Measurements from ENCODE around the gene NTM. TPM values are rescaled to one million over a fixed set of nuclear protein-coding genes. Genes with fewer than 3 reads are reported as not detected.

NTM gene
- total and polyA plus RNA-seq, 2 donors from 2014 or later = 0.92 to 10.3 TPM

DNA sequence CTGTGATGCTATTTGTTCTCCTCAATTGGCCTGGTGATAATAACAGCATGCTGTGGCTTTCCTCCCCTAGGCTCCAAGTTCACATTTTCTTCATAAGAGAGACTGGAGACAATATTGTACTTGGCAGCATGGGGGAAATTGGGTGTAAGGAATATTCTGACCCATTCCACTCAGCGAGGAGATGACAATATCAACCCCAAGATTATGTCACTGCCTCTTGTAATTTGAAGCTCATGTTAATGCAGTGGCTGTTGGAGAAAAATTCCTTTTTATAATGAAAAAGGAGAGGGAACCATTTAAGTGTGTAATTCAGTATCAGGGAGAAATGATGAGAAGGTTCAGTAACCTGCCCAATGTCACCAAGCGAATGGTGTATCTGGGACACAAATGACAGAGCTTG lies 665.8 kb downstream of the NTM start:
- Histone ChIP-seq H3K27ac (ENCODE audit: low read depth in 2 of 2, low read length in 2 of 2) (no peak overlapping the region), H3K9ac (ENCODE audit: low read length in 3 of 3) (no peak overlapping the region), H3K4me1 (ENCODE audit: control insufficient read depth in 2 of 3, insufficient read depth in 2 of 3, low read depth in 1 of 3, low read length in 3 of 3) (no peaks in the 10 kb centered on the region), H3K27me3 (ENCODE audit: control insufficient read depth, insufficient read depth, low read length) (no peaks in the 10 kb centered on the region), H3K4me3 (ENCODE audit: low read length in 3 of 3) (no peak overlapping the region), H3K36me3 (ENCODE audit: control insufficient read depth in 2 of 3, insufficient read depth in 3 of 3, low read length in 3 of 3) (no peaks in the 10 kb centered on the region), H3K9me3 (ENCODE audit: control insufficient read depth in 2 of 3, insufficient read depth in 1 of 3, low read length in 3 of 3) (no peaks in the 10 kb centered on the region)
- intact Hi-C loops (cut with DNase I) = no loop called here
- no peak for FAIRE-seq
- TF ChIP-seq CTCF (IDR thresholded peaks at IDR 0.05; ENCODE audit: borderline replicate concordance, extremely low read depth, insufficient read depth) = no peak
- no peak for DNase-seq

DNA sequence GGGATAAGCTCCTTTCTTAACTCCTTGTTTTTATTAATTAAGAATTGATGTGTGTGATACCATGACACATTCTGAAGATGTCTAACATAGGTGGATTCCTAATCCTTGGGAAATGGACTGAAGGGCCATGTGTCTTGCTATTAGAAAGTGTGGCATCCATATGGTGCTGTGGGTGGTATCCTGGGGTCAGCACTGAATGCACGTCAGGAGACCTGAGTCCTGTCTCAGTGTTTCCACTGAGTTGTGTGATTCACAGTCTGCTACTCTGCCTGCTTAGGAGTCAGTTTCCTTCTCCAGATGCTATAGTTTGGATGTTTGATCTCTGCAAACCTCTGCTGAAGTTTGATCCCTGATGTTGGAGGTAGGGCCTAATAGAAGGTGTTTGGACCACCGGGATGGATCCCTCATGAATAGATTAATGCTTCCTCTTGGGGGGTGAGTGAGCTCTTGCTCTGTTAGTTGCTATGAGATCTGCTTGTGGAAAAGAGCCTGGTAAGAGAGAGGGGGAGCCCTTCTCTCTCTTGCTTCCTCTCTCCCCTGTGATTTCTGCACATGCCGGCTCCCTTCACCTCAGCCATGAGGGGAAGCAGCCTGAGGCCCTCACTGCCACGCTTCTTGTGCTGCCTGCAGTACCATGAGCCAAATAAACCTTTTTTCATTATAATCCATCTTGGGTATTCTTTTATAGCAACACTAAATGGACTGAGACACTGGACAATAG lies 666.5 kb downstream of the NTM start:
- no peak for FAIRE-seq
- Histone ChIP-seq H3K9me3 (ENCODE audit: control insufficient read depth in 2 of 3, insufficient read depth in 1 of 3, low read length in 3 of 3) (no peaks in the 10 kb centered on the region), H3K27me3 (ENCODE audit: control insufficient read depth, insufficient read depth, low read length) (no peaks in the 10 kb centered on the region)

GRCh38 chr11:132037467-132037862 lies 667.0 kb downstream of the NTM start:
- FAIRE-seq (no peak), DNase-seq (no peak)
- H3K27ac ChIP-seq (ENCODE audit: low read depth in 2 of 2, low read length in 2 of 2) = no peak overlapping the region
- intact Hi-C loops (cut with DNase I) = no loop called here
- no peaks in the 10 kb centered on the region for H3K9me3 ChIP-seq (ENCODE audit: control insufficient read depth in 2 of 3, insufficient read depth in 1 of 3, low read length in 3 of 3)
- no peak for TF ChIP-seq CTCF (IDR thresholded peaks at IDR 0.05; ENCODE audit: borderline replicate concordance, extremely low read depth, insufficient read depth)
- no peak overlapping the region for H3K9ac ChIP-seq (ENCODE audit: low read length in 3 of 3)
- no peak overlapping the region for H3K4me3 ChIP-seq (ENCODE audit: low read length in 3 of 3)
- H3K27me3 ChIP-seq (ENCODE audit: control insufficient read depth, insufficient read depth, low read length) = no peaks in the 10 kb centered on the region
- H3K4me1 ChIP-seq (ENCODE audit: control insufficient read depth in 2 of 3, insufficient read depth in 2 of 3, low read depth in 1 of 3, low read length in 3 of 3) = no peaks in the 10 kb centered on the region
- H3K36me3 ChIP-seq (ENCODE audit: control insufficient read depth in 2 of 3, insufficient read depth in 3 of 3, low read length in 3 of 3) = no peaks in the 10 kb centered on the region

More for the DNA sequence above, 666.5 kb downstream of the NTM start:
- no peak for TF ChIP-seq CTCF (IDR thresholded peaks at IDR 0.05; ENCODE audit: borderline replicate concordance, extremely low read depth, insufficient read depth)
- Histone ChIP-seq H3K4me1 (ENCODE audit: control insufficient read depth in 2 of 3, insufficient read depth in 2 of 3, low read depth in 1 of 3, low read length in 3 of 3) (no peaks in the 10 kb centered on the region), H3K27ac (ENCODE audit: low read depth in 2 of 2, low read length in 2 of 2) (no peak overlapping the region), H3K4me3 (ENCODE audit: low read length in 3 of 3) (no peak overlapping the region), H3K36me3 (ENCODE audit: control insufficient read depth in 2 of 3, insufficient read depth in 3 of 3, low read length in 3 of 3) (no peaks in the 10 kb centered on the region), H3K9ac (ENCODE audit: low read length in 3 of 3) (no peak overlapping the region)
- DNase-seq = no peak
- intact Hi-C loops (cut with DNase I) = no loop called here

DNA sequence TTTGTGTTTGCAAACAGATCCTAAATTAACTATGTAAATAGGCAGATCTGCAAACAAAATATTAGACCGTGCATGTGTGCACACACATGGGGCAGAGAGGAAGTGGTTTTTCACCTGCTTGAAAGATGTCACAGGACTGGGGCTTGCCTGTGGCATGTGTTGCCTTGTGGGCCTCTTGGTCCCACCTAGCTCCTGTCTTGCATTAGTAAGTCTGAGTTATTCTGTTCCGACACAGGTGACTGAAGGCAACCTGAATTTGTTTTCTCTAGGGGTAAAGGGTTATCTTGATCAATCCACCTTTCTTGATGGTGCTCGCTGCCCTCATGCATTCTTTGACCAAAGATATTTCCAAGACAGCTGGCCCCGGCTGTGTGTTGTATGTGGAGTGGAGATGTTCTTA lies 667.5 kb downstream of the NTM start:
- intact Hi-C loops (cut with DNase I) = no loop called here
- Histone ChIP-seq H3K9ac (ENCODE audit: low read length in 3 of 3) (no peak overlapping the region), H3K4me1 (ENCODE audit: control insufficient read depth in 2 of 3, insufficient read depth in 2 of 3, low read depth in 1 of 3, low read length in 3 of 3) (no peaks in the 10 kb centered on the region), H3K4me3 (ENCODE audit: low read length in 3 of 3) (no peak overlapping the region), H3K27ac (ENCODE audit: low read depth in 2 of 2, low read length in 2 of 2) (no peak overlapping the region), H3K27me3 (ENCODE audit: control insufficient read depth, insufficient read depth, low read length) (no peaks in the 10 kb centered on the region), H3K9me3 (ENCODE audit: control insufficient read depth in 2 of 3, insufficient read depth in 1 of 3, low read length in 3 of 3) (no peaks in the 10 kb centered on the region), H3K36me3 (ENCODE audit: control insufficient read depth in 2 of 3, insufficient read depth in 3 of 3, low read length in 3 of 3) (no peaks in the 10 kb centered on the region)
- TF ChIP-seq CTCF (IDR thresholded peaks at IDR 0.05; ENCODE audit: borderline replicate concordance, extremely low read depth, insufficient read depth) = no peak
- DNase-seq (peak in 2 of 5 donors; percentile 44 to 53), FAIRE-seq (no peak)
